EL (cell line): ENCODE measurements around the gene DPP7.
"Not testable (repeated sequence)": the region's sequence is repeated elsewhere in the genome, so short reads cannot be mapped to it uniquely, and the experiment has no call there.

Source experiments
- DNase-seq: peaks from one replicate; pipeline ENCODE4 v3.0.0-alpha.2; 2016

The DPP7 gene

DNA sequence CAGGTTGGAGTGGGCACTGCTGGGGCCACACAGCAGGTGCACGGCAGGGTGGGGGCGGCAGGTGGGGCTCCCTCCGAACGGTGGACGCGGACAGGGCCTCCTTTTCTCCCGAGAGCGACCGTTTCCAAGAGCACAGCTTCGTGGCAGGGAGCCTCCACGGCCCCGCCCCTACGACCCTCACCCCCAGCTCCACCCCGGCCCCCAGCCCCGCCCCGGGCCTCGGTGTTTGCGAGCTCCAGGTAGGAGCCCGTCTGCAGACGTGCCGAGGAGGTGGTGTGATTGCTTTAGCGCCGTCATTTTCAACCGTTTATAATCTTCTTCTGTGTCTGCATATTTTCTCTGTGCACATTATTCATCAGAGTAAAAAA is 33.2 kb upstream of the DPP7 start:
- DNase-seq = no peak

DNA sequence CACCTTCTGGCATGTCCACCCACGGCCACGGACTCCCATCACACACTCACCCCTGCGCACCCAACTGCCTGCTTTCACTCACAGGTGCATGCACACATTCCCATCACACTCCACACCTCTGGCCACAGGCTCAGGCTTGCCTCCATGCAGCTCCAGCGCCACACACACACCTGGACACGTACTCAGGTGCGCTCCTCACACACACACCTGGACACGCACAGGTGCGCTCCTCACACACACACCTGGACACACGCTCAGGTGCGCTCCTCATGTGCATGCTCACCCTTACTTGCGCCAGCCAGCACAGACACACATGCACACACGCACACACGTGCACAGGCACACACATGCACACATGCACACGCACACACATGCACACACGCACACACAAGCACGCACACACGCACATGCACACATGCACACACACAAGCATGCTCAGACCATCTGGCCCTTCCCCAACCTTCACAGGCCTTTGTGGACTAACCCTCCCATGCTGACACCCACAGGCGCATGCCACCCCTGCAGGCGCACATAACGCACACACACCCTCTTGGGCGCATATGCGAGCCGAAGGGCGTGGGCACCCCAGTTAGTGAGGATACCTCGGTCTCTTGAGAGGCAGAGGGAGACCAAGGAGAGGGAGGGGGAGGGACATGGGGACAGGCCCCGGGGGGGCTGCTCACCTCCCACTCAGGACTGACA is 32.7 kb upstream of the DPP7 start:
- DNase-seq = no peak

DNA sequence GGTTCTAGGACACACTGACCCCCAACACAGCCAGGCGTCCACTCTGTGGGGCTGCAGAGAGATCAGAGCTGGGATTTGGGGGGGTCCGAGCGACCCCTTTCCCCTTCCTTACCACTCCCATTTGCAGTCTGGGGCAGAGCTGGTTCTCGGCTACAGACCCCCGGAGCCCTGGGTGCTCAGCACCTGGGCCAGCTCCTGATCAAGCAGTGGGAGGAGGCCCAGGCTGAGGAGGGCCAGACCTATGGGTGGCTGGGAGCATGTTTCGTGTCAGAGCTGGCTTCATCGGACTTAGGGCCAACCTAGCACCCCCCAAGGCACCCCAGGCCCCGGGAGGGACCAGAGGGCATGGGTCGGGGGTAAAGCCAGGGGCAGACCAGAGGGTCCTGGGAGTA is 32.0 kb upstream of the DPP7 start:
- DNase-seq = no peak

DNA sequence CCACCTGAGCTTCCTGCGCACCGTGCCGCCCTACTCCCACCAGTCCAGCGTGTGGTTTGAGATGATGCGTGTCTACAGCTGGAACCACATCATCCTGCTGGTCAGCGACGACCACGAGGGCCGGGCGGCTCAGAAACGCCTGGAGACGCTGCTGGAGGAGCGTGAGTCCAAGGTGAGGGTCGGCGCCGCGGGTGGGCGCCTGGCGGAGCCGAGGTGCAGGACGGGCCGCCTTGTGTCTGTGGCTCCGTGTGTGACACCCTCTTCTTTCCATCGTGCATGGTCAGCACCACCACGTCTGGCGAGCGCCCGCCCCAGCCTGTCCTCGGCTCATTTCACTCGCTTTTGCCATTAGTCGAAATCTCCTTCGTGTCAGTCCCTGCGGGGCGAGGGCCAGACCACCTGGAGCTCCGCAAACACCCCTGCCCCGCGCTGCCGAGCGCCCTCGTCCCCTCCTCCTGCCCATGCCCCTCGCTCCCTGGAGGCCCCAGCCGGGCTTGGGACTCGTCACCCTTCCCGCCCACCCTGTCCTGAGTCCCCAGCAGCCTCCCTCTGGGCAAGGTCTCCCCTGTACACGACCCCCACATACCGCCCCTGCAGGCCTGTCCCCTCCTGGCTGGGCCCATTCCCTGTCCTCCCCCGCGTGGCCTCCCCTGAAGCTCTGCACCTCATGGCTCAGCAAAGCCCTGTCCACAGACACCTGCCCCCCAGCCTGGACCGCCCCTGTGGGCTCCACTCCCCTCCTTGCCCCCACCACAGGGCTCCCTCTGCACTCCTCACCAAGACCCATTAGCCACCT is 31.4 kb upstream of the DPP7 start:
- no peak for DNase-seq

GRCh38 chr9:137143459-137143858 is 28.9 kb upstream of the DPP7 start:
- no peak for DNase-seq

- DNase-seq = no peak
Observed at GRCh38 chr9:137141976-137142936, 27.7 kb upstream of the DPP7 start.

- DNase-seq = no peak
Observed at GRCh38 chr9:137141050-137141810, 26.7 kb upstream of the DPP7 start.

GRCh38 chr9:137140151-137141012 is 25.8 kb upstream of the DPP7 start:
- DNase-seq = no peak

GRCh38 chr9:137139468-137140150 is 25.1 kb upstream of the DPP7 start:
- DNase-seq = no peak

GRCh38 chr9:137138722-137139467 is 24.4 kb upstream of the DPP7 start, which contains the start of gene GRIN1:
GRIN1 (plus strand) TSS chr9:137139154; CDS start chr9:137139487, 333 bp downstream.
- no peak for DNase-seq

- no peak for DNase-seq
Observed at GRCh38 chr9:137138058-137138721, 23.7 kb upstream of the DPP7 start.

GRCh38 chr9:137136881-137137607 is 22.5 kb upstream of the DPP7 start:
- no peak for DNase-seq

DNA sequence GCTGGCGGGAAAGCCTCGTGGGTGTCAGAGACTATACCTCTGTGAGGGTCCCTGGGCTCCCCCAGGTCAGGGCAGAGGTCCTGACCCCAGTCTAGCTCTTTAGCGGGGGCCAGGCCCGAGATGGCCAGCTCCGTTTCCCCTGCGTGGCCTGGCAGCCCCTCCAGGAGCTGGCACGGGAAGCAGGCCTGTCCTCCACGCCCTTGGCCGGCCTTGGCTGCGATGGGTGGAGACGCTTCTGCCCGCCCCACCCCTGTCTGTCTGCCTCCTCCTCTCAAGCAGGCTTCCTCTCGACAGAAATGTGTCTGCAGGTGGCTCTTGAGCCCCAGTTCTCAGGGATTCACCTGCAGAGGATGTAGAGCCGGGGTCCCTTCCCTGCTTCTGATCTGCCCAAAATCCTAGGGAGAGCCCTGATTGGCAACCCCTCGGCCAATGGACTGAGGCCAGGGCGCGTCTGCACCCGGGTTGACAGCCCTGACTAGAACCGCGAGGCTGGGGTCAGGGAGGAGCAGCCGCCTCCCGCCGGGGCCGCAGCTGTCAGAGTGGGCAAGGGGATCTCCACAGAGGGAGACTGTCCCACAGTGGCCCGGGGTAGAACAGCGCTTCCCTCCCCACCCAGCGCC is 21.8 kb upstream of the DPP7 start:
- no peak for DNase-seq

GRCh38 chr9:137135154-137135553 is 20.6 kb upstream of the DPP7 start:
- DNase-seq = not testable (repeated sequence)

- no peak for DNase-seq
Observed at GRCh38 chr9:137134191-137134590, 19.7 kb upstream of the DPP7 start.

DNA sequence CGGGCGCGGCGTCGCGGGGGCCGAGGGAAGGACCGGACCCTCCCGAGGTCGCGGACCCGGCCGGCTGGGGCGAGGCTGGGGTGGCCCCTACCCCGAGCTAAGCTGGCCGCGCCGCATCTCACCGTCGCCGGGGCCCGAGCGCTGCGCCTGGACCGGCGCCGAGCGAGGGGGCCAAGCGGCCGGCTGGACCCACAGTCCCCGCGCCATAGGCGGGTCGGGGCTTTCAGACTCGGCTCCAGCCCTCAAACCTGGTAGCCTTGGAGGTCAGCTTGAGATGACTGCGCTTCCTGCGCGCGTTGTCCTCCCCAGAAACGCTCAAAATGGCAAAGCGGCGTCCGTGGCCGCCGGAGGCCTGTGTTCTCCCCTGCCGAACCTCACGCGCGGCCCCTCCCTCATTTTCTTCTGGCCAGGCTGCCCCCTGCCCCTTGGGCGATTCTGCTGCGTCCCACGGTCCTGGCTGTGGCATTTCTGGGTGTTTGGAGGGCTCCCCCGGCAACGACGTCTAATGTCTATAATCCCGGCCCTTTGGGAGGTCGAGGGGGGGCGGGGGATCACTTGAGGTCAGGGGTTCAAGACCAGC is 15.7 kb upstream of the DPP7 start:
- DNase-seq = peak; percentile 28

- DNase-seq = peak; percentile 90
Observed at GRCh38 chr9:137129456-137130175, 15.1 kb upstream of the DPP7 start.
